ENCODE results near the gene GNB5.

- TF ChIP-seq EP300 (IDR thresholded peaks at IDR 0.05; ENCODE audit: low read depth): no peak
- TF ChIP-seq CTCF (IDR thresholded peaks at IDR 0.05): peak; percentile 76 to 83 (median 81)
- no peak for TF ChIP-seq POLR2A (IDR thresholded peaks at IDR 0.05)
- TF ChIP-seq POLR2AphosphoS5 (IDR thresholded peaks at IDR 0.05): no peak
These were observed 51.4 kb downstream of the GNB5 start for GRCh38 chr15:52139599-52140462.
